Mesendoderm (in vitro differentiated cells): ENCODE measurements around the gene ALDH18A1.

Experiments
- DNase-seq: peaks from one replicate; pipeline ENCODE4 v3.0.0; 2013
- H2AK5ac ChIP-seq: 2 replicates; pipeline ENCODE4 v1.6.1; 2013; ENCODE audit warnings: low read length, inconsistent platforms
- H2BK120ac ChIP-seq: 2 replicates; pipeline ENCODE4 v1.6.1; 2013; ENCODE audit warnings: low read depth, mild to moderate bottlenecking, low read length, moderate library complexity, mixed read lengths
- H2BK15ac ChIP-seq: replicated peaks from 2 replicates; pipeline ENCODE4 v1.6.1; 2013; ENCODE audit warnings: low read depth, mild to moderate bottlenecking, moderate library complexity
- H2BK5ac ChIP-seq: 2 replicates; pipeline ENCODE4 v1.6.1; 2013; ENCODE audit warnings: low read length, inconsistent platforms
- H3K18ac ChIP-seq: 2 replicates; pipeline ENCODE4 v1.6.1; 2013; ENCODE audit warnings: mild to moderate bottlenecking, low read length, mixed read lengths
- H3K23ac ChIP-seq: one replicate; pipeline ENCODE4 v1.6.1; 2013; ENCODE audit warnings: low read length
- H3K27ac ChIP-seq: 2 replicates; pipeline ENCODE4 v1.5.1; 2013; ENCODE audit warnings: low read depth, mild to moderate bottlenecking, inconsistent platforms, low read length, moderate library complexity
- H3K27me3 ChIP-seq: 2 replicates; pipeline ENCODE4 v1.6.1; 2013; ENCODE audit warnings: low read length, control low read depth, mild to moderate bottlenecking, inconsistent platforms; ENCODE audit not compliant: insufficient read depth, poor library complexity
- H3K36me3 ChIP-seq: 2 replicates; pipeline ENCODE4 v1.6.1; 2013; ENCODE audit warnings: low read length, inconsistent platforms; ENCODE audit not compliant: control insufficient read depth, insufficient read depth
- H3K4ac ChIP-seq: one replicate; pipeline ENCODE4 v1.6.1; 2013; ENCODE audit warnings: low read depth, mild to moderate bottlenecking, low read length, moderate library complexity
- H3K4me1 ChIP-seq: 2 replicates; pipeline ENCODE4 v1.6.1; 2013; ENCODE audit warnings: low read depth, low read length, inconsistent platforms; ENCODE audit not compliant: control insufficient read depth
- H3K4me2 ChIP-seq: 2 replicates; pipeline ENCODE4 v1.6.1; 2013; ENCODE audit warnings: low read length
- H3K4me3 ChIP-seq: 2 replicates; pipeline ENCODE4 v1.5.1; 2013; ENCODE audit warnings: mild to moderate bottlenecking, low read length
- H3K56ac ChIP-seq: one replicate; pipeline ENCODE4 v1.6.1; 2013; ENCODE audit warnings: low read length
- H3K79me1 ChIP-seq: 2 replicates; pipeline ENCODE4 v1.6.1; 2013; ENCODE audit warnings: low read length, inconsistent platforms
- H3K79me2 ChIP-seq: 2 replicates; pipeline ENCODE4 v1.6.1; 2013; ENCODE audit warnings: mild to moderate bottlenecking, low read length; ENCODE audit not compliant: control insufficient read depth, insufficient read depth
- H3K9ac ChIP-seq: 2 replicates; pipeline ENCODE4 v1.6.1; 2013; ENCODE audit warnings: low read length, inconsistent platforms
- H4K5ac ChIP-seq: one replicate; pipeline ENCODE4 v1.6.1; 2013; ENCODE audit warnings: low read length
- H4K8ac ChIP-seq: one replicate; pipeline ENCODE4 v1.6.1; 2013; ENCODE audit warnings: low read depth, mild to moderate bottlenecking, control low read depth, low read length, moderate library complexity
- WGBS: extraction: QIAGEN DNeasy Blood & Tissue Kit; methylation state at CpG from one replicate; pipeline ENCODE4 v1.1.7; 2013; ENCODE audit warnings: low lambda C conversion rate, missing lambda C conversion rate; ENCODE audit not compliant: insufficient coverage; ENCODE audit errors: extremely low coverage; 5-methylcytosine and 5-hydroxymethylcytosine counted together

Gene ALDH18A1

GRCh38 chr10:95655571-95656290 is 780 bp downstream of the ALDH18A1 start:
- Histone ChIP-seq H2BK5ac (no peak overlapping the region), H3K18ac (peak overlapping the region; percentile 29), H3K23ac (peak overlapping the region; percentile 48), H4K8ac (no peak overlapping the region), H3K4me3 (peak overlapping the region; percentile 83), H3K4ac (peak overlapping the region; percentile 22), H4K5ac (no peak overlapping the region), H2BK15ac (no peak overlapping the region), H3K9ac (peak overlapping the region; percentile 82), H3K4me1 (no peaks in the 10 kb centered on the region), H3K79me2 (peaks cover 16% of the 10 kb centered on the region), H3K27ac (no peak overlapping the region), H3K79me1 (peaks cover 6% of the 10 kb centered on the region), H3K36me3 (peaks cover 3% of the 10 kb centered on the region), H2AK5ac (no peak overlapping the region), H3K4me2 (peak overlapping the region; percentile 86), H3K56ac (peak overlapping the region; percentile 93), H2BK120ac (no peak overlapping the region), H3K27me3 (no peaks in the 10 kb centered on the region)
- no CpG with 5 or more reads among the region's 23 CpGs for WGBS
- peak; percentile 41 for DNase-seq

GRCh38 chr10:95653895-95654294 is 2.6 kb downstream of the ALDH18A1 start:
- Histone ChIP-seq H3K36me3 (peaks cover 3% of the 10 kb centered on the region), H4K8ac (no peak overlapping the region), H3K56ac (no peak overlapping the region), H3K4ac (no peak overlapping the region), H3K4me1 (no peaks in the 10 kb centered on the region), H2BK120ac (no peak overlapping the region), H3K18ac (no peak overlapping the region), H3K79me1 (peaks cover 6% of the 10 kb centered on the region), H2BK5ac (no peak overlapping the region), H3K9ac (no peak overlapping the region), H3K27me3 (no peaks in the 10 kb centered on the region), H2AK5ac (no peak overlapping the region), H3K27ac (no peak overlapping the region), H3K4me2 (no peak overlapping the region), H3K79me2 (peaks cover 16% of the 10 kb centered on the region), H4K5ac (no peak overlapping the region), H2BK15ac (no peak overlapping the region), H3K4me3 (no peak overlapping the region), H3K23ac (no peak overlapping the region)
- no peak for DNase-seq
- no CpG with 5 or more reads among the region's 5 CpGs for WGBS

- Histone ChIP-seq H3K9ac (no peak overlapping the region), H3K4me3 (no peak overlapping the region), H3K4me1 (no peaks in the 10 kb centered on the region), H4K5ac (no peak overlapping the region), H2BK15ac (no peak overlapping the region), H4K8ac (no peak overlapping the region), H3K4ac (no peak overlapping the region), H3K27ac (no peak overlapping the region), H2AK5ac (no peak overlapping the region), H3K18ac (no peak overlapping the region), H3K36me3 (peaks cover 3% of the 10 kb centered on the region), H3K56ac (no peak overlapping the region), H3K79me2 (peaks cover 16% of the 10 kb centered on the region), H3K23ac (no peak overlapping the region), H2BK120ac (no peak overlapping the region), H3K27me3 (no peaks in the 10 kb centered on the region), H3K4me2 (no peak overlapping the region), H2BK5ac (no peak overlapping the region), H3K79me1 (peaks cover 10% of the 10 kb centered on the region)
- no peak for DNase-seq
- no CpG with 5 or more reads among the region's 1 CpG for WGBS
Observed at GRCh38 chr10:95651346-95652060, 5.0 kb downstream of the ALDH18A1 start.

GRCh38 chr10:95650232-95650631 is 6.3 kb downstream of the ALDH18A1 start:
- Histone ChIP-seq H3K79me2 (peaks cover 8% of the 10 kb centered on the region), H3K4me2 (no peak overlapping the region), H3K27me3 (no peaks in the 10 kb centered on the region), H3K9ac (no peak overlapping the region), H2BK120ac (no peak overlapping the region), H3K4me3 (no peak overlapping the region), H3K36me3 (peaks cover 3% of the 10 kb centered on the region), H3K23ac (no peak overlapping the region), H3K27ac (no peak overlapping the region), H2BK15ac (no peak overlapping the region), H3K4me1 (no peaks in the 10 kb centered on the region), H3K18ac (no peak overlapping the region), H2BK5ac (no peak overlapping the region), H3K4ac (no peak overlapping the region), H4K5ac (no peak overlapping the region), H3K56ac (no peak overlapping the region), H2AK5ac (no peak overlapping the region), H4K8ac (no peak overlapping the region), H3K79me1 (peaks cover 10% of the 10 kb centered on the region)
- no CpG with 5 or more reads among the region's 2 CpGs for WGBS
- DNase-seq = peak; percentile 16

GRCh38 chr10:95648138-95648537 is 8.4 kb downstream of the ALDH18A1 start:
- Histone ChIP-seq H4K8ac (no peak overlapping the region), H3K4me2 (no peak overlapping the region), H2BK120ac (no peak overlapping the region), H3K4me3 (no peak overlapping the region), H2BK5ac (no peak overlapping the region), H3K18ac (no peak overlapping the region), H3K4ac (no peak overlapping the region), H2BK15ac (no peak overlapping the region), H3K79me2 (no peaks in the 10 kb centered on the region), H3K27me3 (no peaks in the 10 kb centered on the region), H3K27ac (no peak overlapping the region), H3K36me3 (peaks cover 3% of the 10 kb centered on the region), H3K23ac (no peak overlapping the region), H3K9ac (no peak overlapping the region), H2AK5ac (no peak overlapping the region), H3K4me1 (no peaks in the 10 kb centered on the region), H3K56ac (no peak overlapping the region), H4K5ac (no peak overlapping the region), H3K79me1 (peaks cover 7% of the 10 kb centered on the region)
- DNase-seq = no peak
- WGBS = no CpG with 5 or more reads among the region's 1 CpG
